Measurements from ENCODE around the gene C1GALT1. TPM values are rescaled to one million over a fixed set of nuclear protein-coding genes. Genes with fewer than 3 reads are reported as not detected.

Gene C1GALT1
- total RNA-seq, 1 experiment from 2014 or later, result 52.2 TPM

DNA sequence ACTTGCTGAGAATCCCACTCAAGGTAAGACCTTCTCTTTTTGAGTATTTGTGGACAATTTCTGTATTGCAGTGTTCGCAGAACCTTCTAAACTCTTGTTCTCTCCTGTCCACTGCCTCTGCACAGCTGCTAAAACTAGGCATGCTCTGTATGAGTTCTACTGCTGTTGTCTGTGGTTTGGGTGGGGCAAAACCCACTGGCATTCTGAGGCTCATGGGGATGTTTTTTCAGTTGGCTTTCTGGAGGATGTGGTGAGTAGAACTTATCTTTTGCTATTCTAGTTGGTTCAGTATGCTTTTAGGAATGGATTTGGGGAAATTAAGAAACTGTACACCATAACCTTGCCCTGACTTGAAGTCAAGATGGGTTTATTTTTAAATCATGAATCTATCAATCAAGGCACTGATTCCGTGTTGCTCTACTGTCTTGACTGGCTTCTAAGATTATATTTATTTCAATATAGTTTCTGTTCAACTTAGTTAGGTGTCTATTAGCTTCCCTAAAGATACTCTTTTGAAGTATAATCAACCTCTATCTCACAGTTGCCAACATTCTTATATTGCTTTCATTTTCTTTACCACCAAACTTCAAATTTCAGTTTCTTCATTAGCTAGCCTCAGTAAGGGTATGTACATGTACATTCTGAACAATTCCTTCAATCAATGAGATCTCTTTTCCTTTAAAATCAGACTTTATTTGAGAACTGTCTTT, 25.0 kb upstream of the C1GALT1 start:
- Mint-ChIP-seq H3K4me1 (ENCODE audit: low read depth, unreplicated experiment) (peaks cover 29% of the 10 kb centered on the region), H3K27me3 (ENCODE audit: insufficient read depth, unreplicated experiment) (no peaks in the 10 kb centered on the region), H3K4me3 (ENCODE audit: unreplicated experiment) (no peak overlapping the region), H3K36me3 (ENCODE audit: insufficient read depth, unreplicated experiment) (no peaks in the 10 kb centered on the region), H3K9me3 (ENCODE audit: unreplicated experiment) (peaks cover 23% of the 10 kb centered on the region), H3K27ac (ENCODE audit: unreplicated experiment) (no peak overlapping the region)
- intact Hi-C loops (cut with micrococcal nuclease; ENCODE audit: unreplicated experiment), result no loop called here
- Histone ChIP-seq H3K9me3 (peaks cover 21% of the 10 kb centered on the region), H3K27me3 (replicated peaks; ENCODE audit: control insufficient read depth, insufficient read depth, low read length) (no peaks in the 10 kb centered on the region), H3K36me3 (ENCODE audit: control insufficient read depth, insufficient read depth, low read length) (no peaks in the 10 kb centered on the region), H3K4me3 (ENCODE audit: low read depth, low read length) (no peak overlapping the region), H3K4me1 (peaks cover 11% of the 10 kb centered on the region)
- no peak for DNase-seq
- no TSS peak for BruUV-seq (replicated peaks)
- POLR2A ChIA-PET, result no interaction called here
- CTCF ChIA-PET, result no interaction called here
- TF ChIP-seq, protein P1, sequence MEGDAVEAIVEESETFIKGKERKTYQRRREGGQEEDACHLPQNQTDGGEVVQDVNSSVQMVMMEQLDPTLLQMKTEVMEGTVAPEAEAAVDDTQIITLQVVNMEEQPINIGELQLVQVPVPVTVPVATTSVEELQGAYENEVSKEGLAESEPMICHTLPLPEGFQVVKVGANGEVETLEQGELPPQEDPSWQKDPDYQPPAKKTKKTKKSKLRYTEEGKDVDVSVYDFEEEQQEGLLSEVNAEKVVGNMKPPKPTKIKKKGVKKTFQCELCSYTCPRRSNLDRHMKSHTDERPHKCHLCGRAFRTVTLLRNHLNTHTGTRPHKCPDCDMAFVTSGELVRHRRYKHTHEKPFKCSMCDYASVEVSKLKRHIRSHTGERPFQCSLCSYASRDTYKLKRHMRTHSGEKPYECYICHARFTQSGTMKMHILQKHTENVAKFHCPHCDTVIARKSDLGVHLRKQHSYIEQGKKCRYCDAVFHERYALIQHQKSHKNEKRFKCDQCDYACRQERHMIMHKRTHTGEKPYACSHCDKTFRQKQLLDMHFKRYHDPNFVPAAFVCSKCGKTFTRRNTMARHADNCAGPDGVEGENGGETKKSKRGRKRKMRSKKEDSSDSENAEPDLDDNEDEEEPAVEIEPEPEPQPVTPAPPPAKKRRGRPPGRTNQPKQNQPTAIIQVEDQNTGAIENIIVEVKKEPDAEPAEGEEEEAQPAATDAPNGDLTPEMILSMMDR (IDR thresholded peaks at IDR 0.05; ENCODE audit: insufficient read depth in 1 of 2, low read depth in 1 of 2, low read length in 1 of 2, severe bottlenecking in 1 of 2, unreplicated experiment in 1 of 2), result no peak

GRCh38 chr7:7157887-7158271, 24.5 kb upstream of the C1GALT1 start:
- no peaks in the 10 kb centered on the region for H3K36me3 Mint-ChIP-seq (ENCODE audit: insufficient read depth, unreplicated experiment)
- TF ChIP-seq, protein P1 (IDR thresholded peaks at IDR 0.05; ENCODE audit: insufficient read depth in 1 of 2, low read depth in 1 of 2, low read length in 1 of 2, severe bottlenecking in 1 of 2, unreplicated experiment in 1 of 2), result no peak
- no peak for DNase-seq
- H3K9me3 Mint-ChIP-seq (ENCODE audit: unreplicated experiment), result peaks cover 23% of the 10 kb centered on the region
- H3K4me1 ChIP-seq, result peaks cover 11% of the 10 kb centered on the region
- H3K9me3 ChIP-seq, result peaks cover 21% of the 10 kb centered on the region
- H3K27me3 Mint-ChIP-seq (ENCODE audit: insufficient read depth, unreplicated experiment), result no peaks in the 10 kb centered on the region
- H3K4me1 Mint-ChIP-seq (ENCODE audit: low read depth, unreplicated experiment), result peaks cover 29% of the 10 kb centered on the region
- H3K36me3 ChIP-seq (ENCODE audit: control insufficient read depth, insufficient read depth, low read length), result no peaks in the 10 kb centered on the region
- ChIA-PET POLR2A (no interaction called here), CTCF (no interaction called here)
- no peak overlapping the region for H3K27ac Mint-ChIP-seq (ENCODE audit: unreplicated experiment)
- intact Hi-C loops (cut with micrococcal nuclease; ENCODE audit: unreplicated experiment), result no loop called here
- no peak overlapping the region for H3K4me3 Mint-ChIP-seq (ENCODE audit: unreplicated experiment)
- H3K4me3 ChIP-seq (ENCODE audit: low read depth, low read length), result no peak overlapping the region
- no TSS peak for BruUV-seq (replicated peaks)
- H3K27me3 ChIP-seq (replicated peaks; ENCODE audit: control insufficient read depth, insufficient read depth, low read length), result no peaks in the 10 kb centered on the region

- H3K9me3 ChIP-seq, result peaks cover 14% of the 10 kb centered on the region; the same call in 1 of the 2 replicates
- Mint-ChIP-seq H3K27me3 (ENCODE audit: insufficient read depth, unreplicated experiment) (no peaks in the 10 kb centered on the region), H3K27ac (ENCODE audit: unreplicated experiment) (no peak overlapping the region), H3K4me1 (ENCODE audit: low read depth, unreplicated experiment) (peaks cover 24% of the 10 kb centered on the region), H3K36me3 (ENCODE audit: insufficient read depth, unreplicated experiment) (no peaks in the 10 kb centered on the region), H3K9me3 (ENCODE audit: unreplicated experiment) (peaks cover 20% of the 10 kb centered on the region), H3K4me3 (ENCODE audit: unreplicated experiment) (no peak overlapping the region)
- intact Hi-C loops (cut with micrococcal nuclease; ENCODE audit: unreplicated experiment), result no loop called here
- BruUV-seq (replicated peaks), result no TSS peak
- peaks cover 9% of the 10 kb centered on the region for H3K4me1 ChIP-seq
- TF ChIP-seq, protein P1 (IDR thresholded peaks at IDR 0.05; ENCODE audit: insufficient read depth in 1 of 2, low read depth in 1 of 2, low read length in 1 of 2, severe bottlenecking in 1 of 2, unreplicated experiment in 1 of 2), result no peak
- no peak overlapping the region for H3K4me3 ChIP-seq (ENCODE audit: low read depth, low read length)
- CTCF ChIA-PET, result no interaction called here
- H3K27me3 ChIP-seq (replicated peaks; ENCODE audit: control insufficient read depth, insufficient read depth, low read length), result no peaks in the 10 kb centered on the region
- POLR2A ChIA-PET, result no interaction called here
- no peaks in the 10 kb centered on the region for H3K36me3 ChIP-seq (ENCODE audit: control insufficient read depth, insufficient read depth, low read length)
- no peak for DNase-seq
These were observed 23.2 kb upstream of the C1GALT1 start for GRCh38 chr7:7159063-7159658.

Measured in Caco-2 (cell line).